Measurements from ENCODE around the gene TTC39B. TPM values are rescaled to one million over a fixed set of nuclear protein-coding genes. Genes with fewer than 3 reads are reported as not detected.

TTC39B gene
- total RNA-seq, 2 donors from 2014 or later, result 53.5 to 69.5 TPM

DNA sequence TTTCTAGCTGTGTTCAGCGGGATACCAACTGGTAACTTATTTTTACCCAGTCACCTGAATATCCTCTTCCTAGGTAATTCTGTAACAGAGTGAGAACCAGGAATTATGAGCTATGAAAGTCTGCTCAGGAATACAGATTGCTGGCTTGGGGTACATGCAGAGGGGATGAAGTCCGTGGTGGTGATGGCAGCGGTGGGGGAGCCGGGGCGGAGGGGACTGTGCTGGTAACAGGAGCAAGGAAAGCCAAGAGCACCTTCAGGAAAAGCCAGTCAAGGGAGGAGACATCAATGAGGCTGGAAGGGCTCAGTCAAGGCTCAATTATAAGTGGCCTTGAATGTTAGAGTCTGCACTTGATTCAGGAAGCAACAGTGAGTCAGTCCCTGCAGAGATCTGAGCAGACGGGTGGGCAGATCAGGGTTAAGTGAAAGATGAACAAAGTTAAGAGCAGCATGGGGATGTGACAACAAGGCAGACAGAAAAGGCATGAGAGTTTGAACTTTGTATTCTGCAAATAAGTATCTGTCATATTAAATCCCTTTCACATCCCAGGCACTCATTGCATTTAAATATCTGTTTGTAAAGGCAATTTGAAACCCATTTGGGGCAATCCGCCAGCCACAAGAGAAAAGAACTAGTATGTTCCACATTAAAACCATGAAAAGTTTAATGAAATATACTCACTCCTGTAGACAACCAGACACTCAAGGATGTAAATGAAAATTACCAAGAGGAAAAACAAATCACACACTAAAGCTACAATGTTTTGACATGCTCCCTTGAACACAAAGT, 101.2 kb downstream of the TTC39B start:
- peaks cover 3% of the 10 kb centered on the region for H3K4me1 Mint-ChIP-seq
- H3K27ac ChIP-seq (ENCODE audit: low read depth, low read length), result no peak overlapping the region
- no peak for DNase-seq
- H3K36me3 ChIP-seq (ENCODE audit: control insufficient read depth, insufficient read depth, low read length), result peaks cover 77% of the 10 kb centered on the region
- peaks cover 73% of the 10 kb centered on the region for H3K36me3 Mint-ChIP-seq (ENCODE audit: low read depth)
- WGBS, 2 experiments (ENCODE audit: insufficient coverage in 1 of 2, insufficient read length in 1 of 2), result 91 to 95% methylated on average over 3 to 7 of the region's 7 CpGs
- no peaks in the 10 kb centered on the region for H3K27me3 ChIP-seq (ENCODE audit: control insufficient read depth, insufficient read depth, low read length, poor library complexity, severe bottlenecking)
- H3K4me3 ChIP-seq (ENCODE audit: low read length), result no peak overlapping the region
- H3K27ac Mint-ChIP-seq, result no peak overlapping the region
- H3K27me3 Mint-ChIP-seq (ENCODE audit: insufficient read depth), result no peaks in the 10 kb centered on the region
- H3K4me3 Mint-ChIP-seq, result no peak overlapping the region
- H3K9me3 Mint-ChIP-seq, result peaks cover 7% of the 10 kb centered on the region
- peaks cover 19% of the 10 kb centered on the region for H3K9me3 ChIP-seq (ENCODE audit: control insufficient read depth, low read length)
- no peak overlapping the region for H3K9ac ChIP-seq (ENCODE audit: extremely low read depth, low read length, poor library complexity, severe bottlenecking)
- TF ChIP-seq CTCF (conservative IDR thresholded peaks at IDR 0.05), result no peak
- H3K4me1 ChIP-seq (ENCODE audit: control insufficient read depth, insufficient read depth, low read length), result no peaks in the 10 kb centered on the region

DNA sequence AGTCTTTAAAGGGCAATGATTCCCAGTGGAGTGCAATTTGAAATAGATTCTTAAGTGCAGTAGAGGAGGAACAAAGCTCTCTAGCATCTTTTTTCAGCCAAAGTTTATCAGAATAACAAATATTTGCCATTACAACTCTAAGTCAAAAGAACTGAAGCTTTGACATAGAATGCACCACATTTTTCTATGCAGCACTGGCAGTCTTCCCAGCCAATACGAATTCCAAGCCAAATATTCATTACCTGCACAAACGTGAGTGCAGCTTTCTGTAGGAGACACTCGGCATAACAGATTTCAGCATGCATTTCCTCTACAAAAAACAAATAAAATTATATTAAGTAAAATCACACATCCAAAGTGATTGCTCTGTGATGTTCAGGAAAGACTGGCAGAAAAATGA, 103.4 kb downstream of the TTC39B start:
- Histone ChIP-seq H3K4me1 (ENCODE audit: control insufficient read depth, insufficient read depth, low read length) (no peaks in the 10 kb centered on the region), H3K36me3 (ENCODE audit: control insufficient read depth, insufficient read depth, low read length) (peaks cover 74% of the 10 kb centered on the region), H3K9me3 (ENCODE audit: control insufficient read depth, low read length) (peaks cover 22% of the 10 kb centered on the region), H3K4me3 (ENCODE audit: low read length) (no peak overlapping the region), H3K9ac (ENCODE audit: extremely low read depth, low read length, poor library complexity, severe bottlenecking) (no peak overlapping the region), H3K27ac (ENCODE audit: low read depth, low read length) (no peak overlapping the region), H3K27me3 (ENCODE audit: control insufficient read depth, insufficient read depth, low read length, poor library complexity, severe bottlenecking) (no peaks in the 10 kb centered on the region)
- Mint-ChIP-seq H3K9me3 (peaks cover 5% of the 10 kb centered on the region), H3K4me3 (no peak overlapping the region), H3K27me3 (ENCODE audit: insufficient read depth) (no peaks in the 10 kb centered on the region), H3K27ac (peak overlapping the region; percentile 21), H3K36me3 (ENCODE audit: low read depth) (peaks cover 64% of the 10 kb centered on the region), H3K4me1 (no peaks in the 10 kb centered on the region)
- TF ChIP-seq CTCF (conservative IDR thresholded peaks at IDR 0.05), result no peak
- 81 to 92% methylated on average over 2 to 3 of the region's 3 CpGs for WGBS, 2 experiments (ENCODE audit: insufficient coverage in 1 of 2, insufficient read length in 1 of 2)
- no peak for DNase-seq

GRCh38 chr9:15200111-15200510, 106.9 kb downstream of the TTC39B start:
- Histone ChIP-seq H3K4me1 (ENCODE audit: control insufficient read depth, insufficient read depth, low read length) (no peaks in the 10 kb centered on the region), H3K36me3 (ENCODE audit: control insufficient read depth, insufficient read depth, low read length) (peaks cover 74% of the 10 kb centered on the region), H3K27ac (ENCODE audit: low read depth, low read length) (no peak overlapping the region), H3K9ac (ENCODE audit: extremely low read depth, low read length, poor library complexity, severe bottlenecking) (no peak overlapping the region), H3K27me3 (ENCODE audit: control insufficient read depth, insufficient read depth, low read length, poor library complexity, severe bottlenecking) (no peaks in the 10 kb centered on the region), H3K4me3 (ENCODE audit: low read length) (no peak overlapping the region), H3K9me3 (ENCODE audit: control insufficient read depth, low read length) (peaks cover 38% of the 10 kb centered on the region)
- H3K4me1 Mint-ChIP-seq, result no peaks in the 10 kb centered on the region
- DNase-seq, result no peak
- 88 to 92% methylated on average over 1 to 3 of the region's 3 CpGs for WGBS, 2 experiments (ENCODE audit: insufficient coverage in 1 of 2, insufficient read length in 1 of 2)
- peaks cover 70% of the 10 kb centered on the region for H3K36me3 Mint-ChIP-seq (ENCODE audit: low read depth)
- H3K9me3 Mint-ChIP-seq, result peaks cover 15% of the 10 kb centered on the region
- no peaks in the 10 kb centered on the region for H3K27me3 Mint-ChIP-seq (ENCODE audit: insufficient read depth)
- no peak overlapping the region for H3K27ac Mint-ChIP-seq
- no peak overlapping the region for H3K4me3 Mint-ChIP-seq
- TF ChIP-seq CTCF (conservative IDR thresholded peaks at IDR 0.05), result no peak

All from endodermal cell (in vitro differentiated cells).